HUES48 (cell line): ENCODE results near the gene ITGB7.
"Not testable (repeated sequence)": the region's sequence is repeated elsewhere in the genome, so short reads cannot be mapped to it uniquely, and the experiment has no call there.

Experiments
- H3K27ac ChIP-seq: one replicate; pipeline ENCODE4 v1.7.0; 2013; ENCODE audit warnings: low read depth, low read length, inconsistent platforms
- H3K27me3 ChIP-seq: 2 replicates; pipeline ENCODE4 v1.6.1; 2013; ENCODE audit warnings: mild to moderate bottlenecking, low read length; ENCODE audit not compliant: control insufficient read depth, insufficient read depth
- H3K36me3 ChIP-seq: 2 replicates; pipeline ENCODE4 v1.6.1; 2013; ENCODE audit warnings: low read length; ENCODE audit not compliant: control insufficient read depth, insufficient read depth
- H3K4me1 ChIP-seq: 2 replicates; pipeline ENCODE4 v1.6.1; 2013; ENCODE audit warnings: mild to moderate bottlenecking, low read length; ENCODE audit not compliant: control insufficient read depth, insufficient read depth
- H3K4me3 ChIP-seq: 2 replicates; pipeline ENCODE4 v1.5.1; 2013; ENCODE audit warnings: mild to moderate bottlenecking, low read depth, low read length
- H3K9ac ChIP-seq: 2 replicates; pipeline ENCODE4 v1.6.1; 2013; ENCODE audit warnings: mild to moderate bottlenecking, low read depth, low read length, moderate library complexity
- H3K9me3 ChIP-seq: 2 replicates; pipeline ENCODE4 v1.6.1; 2013; ENCODE audit warnings: low read length; ENCODE audit not compliant: control insufficient read depth, insufficient read depth

Gene ITGB7

DNA sequence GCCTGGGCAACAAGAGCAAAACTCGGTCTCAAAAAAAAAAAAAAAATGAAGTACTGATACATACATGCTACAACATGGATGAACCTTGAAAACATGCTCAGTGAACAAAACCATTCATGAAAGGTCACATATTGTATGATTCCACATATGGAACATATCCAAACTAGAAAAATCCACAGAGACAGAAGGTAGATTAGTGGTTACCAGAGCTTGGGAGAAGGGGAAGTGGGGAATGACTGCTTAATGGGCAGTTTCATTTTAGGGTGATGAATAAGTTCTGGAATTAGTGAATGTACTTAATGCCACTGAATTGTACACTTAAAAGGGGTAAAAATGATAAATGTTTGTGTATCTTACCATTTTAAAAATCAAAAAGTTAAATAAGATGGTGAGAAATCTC lies 2.7 kb downstream of the ITGB7 start:
- Histone ChIP-seq H3K27ac (no peak overlapping the region), H3K4me3 (no peak overlapping the region), H3K36me3 (no peaks in the 10 kb centered on the region), H3K9ac (no peak overlapping the region), H3K27me3 (peaks cover 11% of the 10 kb centered on the region; the same call in 1 of the 2 replicates), H3K4me1 (no peaks in the 10 kb centered on the region), H3K9me3 (no peaks in the 10 kb centered on the region)

DNA sequence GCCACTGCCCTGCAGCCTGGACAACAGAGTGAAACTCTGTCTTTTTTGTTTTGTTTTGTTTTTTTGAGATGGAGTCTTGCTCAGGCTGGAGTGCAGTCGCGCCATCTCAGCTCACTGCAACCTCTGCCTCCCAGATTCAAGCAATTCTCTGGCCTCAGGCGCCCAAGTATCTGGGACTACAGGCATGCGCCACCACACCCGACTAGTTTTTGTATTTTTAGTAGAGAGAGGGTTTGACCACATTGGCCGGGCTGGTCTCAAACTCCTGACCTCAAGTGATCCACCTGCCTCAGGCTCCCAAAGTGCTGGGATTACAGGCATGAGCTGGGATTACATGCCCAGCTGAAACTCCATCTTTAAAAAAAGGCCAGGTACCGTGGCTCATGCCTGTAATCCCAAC lies 4.7 kb downstream of the ITGB7 start:
- not testable (repeated sequence) for H3K9ac ChIP-seq, H3K4me1 ChIP-seq, H3K9me3 ChIP-seq, H3K36me3 ChIP-seq, H3K4me3 ChIP-seq, H3K27ac ChIP-seq
- peaks cover 30% of the 10 kb centered on the region for H3K27me3 ChIP-seq

DNA sequence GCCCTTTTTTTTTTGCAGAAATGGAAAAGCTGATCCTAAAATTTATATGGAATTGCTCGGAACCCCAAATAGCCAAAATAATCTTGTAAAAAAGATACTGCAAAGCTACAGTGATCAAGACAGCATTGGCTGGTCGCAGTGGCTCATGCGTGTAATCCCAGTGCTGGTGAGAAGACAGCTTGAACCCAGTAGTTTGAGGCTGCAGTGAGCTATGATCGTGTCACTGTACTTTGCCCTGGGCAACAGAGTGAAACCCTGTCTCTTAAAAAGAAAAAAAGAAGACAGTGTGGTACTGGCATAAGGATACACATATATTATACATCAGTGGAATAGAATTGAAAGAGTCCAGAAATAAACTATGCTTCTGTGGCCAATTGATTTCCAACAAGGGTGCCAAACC lies 5.4 kb downstream of the ITGB7 start:
- Histone ChIP-seq H3K4me3 (no peak overlapping the region), H3K27ac (no peak overlapping the region), H3K9me3 (no peaks in the 10 kb centered on the region), H3K27me3 (peaks cover 37% of the 10 kb centered on the region), H3K36me3 (no peaks in the 10 kb centered on the region), H3K4me1 (0 out of 2 replicates have a peak, but pooled peaks cover 4% of the 10 kb centered on the region), H3K9ac (no peak overlapping the region)

DNA sequence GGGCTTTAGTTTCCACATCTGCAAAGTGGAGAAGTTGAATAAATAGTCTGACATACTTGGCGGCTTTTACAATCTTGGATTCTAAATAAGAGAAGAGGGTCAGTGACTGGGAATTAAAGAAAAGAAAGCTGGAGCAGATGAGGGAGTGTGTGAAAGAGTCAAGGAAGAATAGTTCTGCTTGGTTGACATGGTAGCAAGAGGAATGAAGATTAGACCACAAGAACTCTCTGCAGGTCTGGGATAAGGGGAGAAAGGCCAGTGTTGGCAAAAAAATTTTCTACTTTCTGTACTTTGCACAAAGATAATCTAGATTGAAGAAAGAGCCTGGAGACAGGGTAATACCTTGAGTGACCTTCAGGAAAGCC lies 5.9 kb downstream of the ITGB7 start:
- Histone ChIP-seq H3K4me3 (no peak overlapping the region), H3K27me3 (peaks cover 42% of the 10 kb centered on the region), H3K4me1 (0 out of 2 replicates have a peak, but pooled peaks cover 4% of the 10 kb centered on the region), H3K27ac (no peak overlapping the region), H3K9me3 (no peaks in the 10 kb centered on the region), H3K9ac (no peak overlapping the region), H3K36me3 (no peaks in the 10 kb centered on the region)

DNA sequence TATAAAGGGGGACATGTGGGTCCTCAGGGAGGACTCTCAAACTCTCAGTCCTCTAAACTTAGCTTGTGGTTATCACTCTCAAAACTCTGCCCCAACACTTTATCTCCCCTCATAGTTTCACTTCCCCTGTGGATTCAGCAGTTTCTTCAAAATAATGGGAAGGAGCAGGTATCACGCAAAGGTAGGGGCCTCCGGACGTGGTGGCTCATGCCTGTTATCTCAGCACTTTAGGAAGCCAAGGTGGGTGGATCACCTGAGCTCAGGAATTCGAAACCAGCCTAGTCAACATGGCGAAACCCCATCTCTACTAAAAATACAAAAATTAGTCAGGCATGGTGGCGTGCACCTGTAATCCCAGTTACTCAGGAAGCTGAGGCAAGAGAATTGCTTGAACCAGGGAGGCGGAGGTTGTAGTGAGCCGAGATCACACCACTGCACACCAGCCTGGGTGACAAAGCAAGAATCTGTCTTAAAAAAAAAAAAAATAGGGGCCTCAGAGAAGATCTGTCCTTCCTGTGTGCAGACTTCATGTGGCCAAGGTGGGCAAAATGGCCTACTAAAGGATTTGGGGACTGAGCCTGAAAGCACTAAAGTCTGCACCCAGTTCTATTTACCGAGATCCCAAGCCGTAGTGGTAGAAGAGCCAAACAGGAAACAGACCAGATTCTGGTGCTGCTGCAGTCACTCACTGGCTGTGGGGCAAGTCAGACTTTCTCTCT lies 6.4 kb downstream of the ITGB7 start:
- Histone ChIP-seq H3K4me1 (0 out of 2 replicates have a peak, but pooled peaks cover 4% of the 10 kb centered on the region), H3K27ac (no peak overlapping the region), H3K36me3 (no peaks in the 10 kb centered on the region), H3K9ac (no peak overlapping the region), H3K27me3 (peaks cover 47% of the 10 kb centered on the region), H3K4me3 (no peak overlapping the region), H3K9me3 (no peaks in the 10 kb centered on the region)

DNA sequence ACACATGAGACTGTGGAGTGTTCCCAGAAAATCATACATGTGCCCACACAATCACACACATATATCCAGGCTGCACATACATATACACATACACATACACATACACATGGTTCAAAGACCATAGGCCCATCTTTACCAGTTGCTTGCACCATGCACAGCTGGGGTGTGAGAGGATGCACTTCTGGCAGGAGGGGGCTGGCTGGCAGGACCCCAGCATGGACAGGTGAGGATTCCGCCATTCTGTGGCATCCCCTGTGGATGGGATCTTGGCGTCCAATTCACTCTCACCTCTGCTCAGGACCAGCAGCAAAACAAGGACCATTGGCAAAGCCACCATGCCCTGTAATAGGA lies 7.0 kb downstream of the ITGB7 start:
- H3K27ac ChIP-seq, result no peak overlapping the region
- H3K9ac ChIP-seq, result no peak overlapping the region
- H3K27me3 ChIP-seq, result peaks cover 53% of the 10 kb centered on the region
- H3K9me3 ChIP-seq, result no peaks in the 10 kb centered on the region
- 0 out of 2 replicates have a peak, but pooled peaks cover 4% of the 10 kb centered on the region for H3K4me1 ChIP-seq
- H3K4me3 ChIP-seq, result no peak overlapping the region
- no peaks in the 10 kb centered on the region for H3K36me3 ChIP-seq

DNA sequence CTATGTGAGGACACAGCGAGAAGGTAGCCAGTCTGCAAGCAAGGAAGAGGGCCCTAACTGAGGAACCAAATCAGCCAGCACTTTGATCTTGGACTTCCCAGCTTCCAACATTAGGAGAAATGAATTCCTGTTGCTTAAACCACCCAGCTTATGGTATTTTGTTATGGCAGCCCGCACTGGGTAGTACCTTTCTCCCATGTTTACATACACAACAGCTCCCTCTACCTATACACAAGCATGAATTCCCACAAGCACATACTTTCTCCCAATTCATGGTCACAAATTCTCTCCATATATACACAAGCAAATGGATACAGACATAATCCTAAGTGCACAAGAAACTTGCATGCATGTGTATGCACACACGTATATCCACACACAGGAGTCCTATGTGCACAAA lies 7.4 kb downstream of the ITGB7 start:
- no peak overlapping the region for H3K9ac ChIP-seq
- 0 out of 2 replicates have a peak, but pooled peaks cover 4% of the 10 kb centered on the region for H3K4me1 ChIP-seq
- no peak overlapping the region for H3K4me3 ChIP-seq
- no peak overlapping the region for H3K27ac ChIP-seq
- no peaks in the 10 kb centered on the region for H3K36me3 ChIP-seq
- peaks cover 57% of the 10 kb centered on the region for H3K27me3 ChIP-seq
- no peaks in the 10 kb centered on the region for H3K9me3 ChIP-seq

DNA sequence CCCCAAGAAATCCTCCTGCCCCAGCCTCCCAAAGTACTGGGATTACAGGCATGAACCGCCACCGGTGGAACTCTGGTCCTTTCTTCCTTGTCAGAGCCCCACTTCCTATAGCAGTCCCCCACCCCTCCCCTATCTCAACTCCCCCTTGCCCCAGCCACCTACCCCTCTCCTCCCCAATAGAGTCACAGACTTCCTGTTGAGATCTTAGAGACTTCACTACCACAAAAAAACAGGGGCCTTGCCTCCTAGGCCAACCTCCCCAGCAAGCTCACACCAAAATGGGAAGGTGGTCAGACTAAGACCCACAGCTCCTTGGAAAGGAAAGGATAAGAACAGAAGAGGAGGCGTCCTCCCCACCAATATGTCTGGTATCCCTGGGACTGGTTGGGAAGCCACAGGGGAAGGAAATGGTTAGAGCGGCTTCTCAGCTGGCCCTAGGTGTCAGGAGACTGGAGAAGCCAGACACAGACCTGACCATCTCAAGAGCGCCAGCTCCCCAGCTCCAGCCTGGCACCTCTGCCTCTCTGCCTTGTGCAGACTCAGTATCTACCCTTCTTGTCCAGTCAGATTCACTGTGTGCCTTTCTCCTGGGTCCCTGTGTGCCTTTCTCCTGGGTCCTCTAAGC lies 8.5 kb downstream of the ITGB7 start:
- Histone ChIP-seq H3K27ac (no peak overlapping the region), H3K36me3 (no peaks in the 10 kb centered on the region), H3K9me3 (no peaks in the 10 kb centered on the region), H3K4me1 (0 out of 2 replicates have a peak, but pooled peaks cover 4% of the 10 kb centered on the region), H3K27me3 (peaks cover 68% of the 10 kb centered on the region), H3K4me3 (no peak overlapping the region), H3K9ac (no peak overlapping the region)

DNA sequence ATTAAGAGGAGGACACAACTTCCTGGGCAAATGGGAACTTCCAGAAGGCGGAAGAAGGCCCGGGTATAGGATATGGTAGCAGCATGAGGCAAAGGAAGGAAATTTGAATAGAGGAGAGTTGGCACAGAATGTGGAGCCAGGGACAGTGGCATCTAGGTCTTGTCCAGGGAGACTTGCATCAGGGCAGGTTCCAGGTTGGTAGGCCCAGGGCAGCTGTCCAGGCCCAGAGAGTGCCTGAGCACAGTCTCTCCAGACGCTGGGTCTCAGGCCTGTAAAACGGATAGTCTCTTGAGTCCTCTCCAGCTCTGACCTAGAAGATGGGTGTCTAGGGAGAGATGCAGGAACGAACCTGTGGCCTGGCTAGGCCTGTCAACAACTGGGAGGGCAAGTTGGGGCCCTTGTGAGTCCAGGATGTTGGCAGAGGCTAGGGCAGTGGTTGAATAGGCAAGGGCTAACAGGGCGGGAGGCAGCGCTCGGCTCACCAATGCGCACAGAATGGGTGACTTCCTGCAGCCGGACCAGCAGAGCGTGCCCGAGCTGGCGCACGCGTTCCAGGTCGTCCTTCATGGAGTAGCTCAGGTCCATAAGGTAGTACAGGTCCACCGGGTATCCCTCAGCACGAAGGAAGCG lies 9.9 kb downstream of the ITGB7 start:
- Histone ChIP-seq H3K9ac (no peak overlapping the region), H3K9me3 (no peaks in the 10 kb centered on the region), H3K4me3 (peak overlapping the region; percentile 47; the same call in 1 of the 2 replicates), H3K36me3 (no peaks in the 10 kb centered on the region), H3K27ac (no peak overlapping the region), H3K4me1 (0 out of 2 replicates have a peak, but pooled peaks cover 4% of the 10 kb centered on the region), H3K27me3 (peaks cover 78% of the 10 kb centered on the region)

DNA sequence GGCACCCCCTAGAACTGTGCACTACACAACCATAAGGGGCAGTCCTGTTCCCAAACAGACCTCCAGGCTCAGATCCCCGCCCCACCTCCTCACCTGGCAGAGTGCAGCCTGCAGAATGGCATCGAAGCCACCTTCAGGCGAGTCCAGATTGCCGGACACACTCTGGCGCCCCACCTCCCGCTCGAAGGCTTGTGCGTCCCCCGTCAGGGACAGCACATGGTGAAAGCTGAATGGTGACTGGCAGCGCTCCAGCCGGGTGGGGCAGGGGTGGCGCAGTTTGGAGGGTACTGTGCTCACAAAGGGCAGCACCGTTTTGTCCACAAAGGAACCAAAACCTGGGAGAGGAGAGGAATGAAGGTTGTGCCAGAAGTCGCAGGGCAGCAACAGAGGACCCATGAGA lies 10.6 kb downstream of the ITGB7 start:
- Histone ChIP-seq H3K9ac (no peak overlapping the region), H3K9me3 (no peaks in the 10 kb centered on the region), H3K4me1 (0 out of 2 replicates have a peak, but pooled peaks cover 4% of the 10 kb centered on the region), H3K27me3 (peaks cover 78% of the 10 kb centered on the region), H3K4me3 (no peak overlapping the region), H3K27ac (no peak overlapping the region), H3K36me3 (no peaks in the 10 kb centered on the region)
